ENCODE data around the gene TGM4.
"Not testable (repeated sequence)": the region's sequence is repeated elsewhere in the genome, so short reads cannot be mapped to it uniquely, and the experiment has no call there.

TGM4 gene

GRCh38 chr3:44874308-44874707 is at the start of gene TGM4:
TSS of gene TGM4 (plus strand) at chr3:44874608. CDS start at chr3:44874679, 71 bp downstream.
- DNase-seq (ENCODE audit: low read depth), result no peak

- DNase-seq (ENCODE audit: low read depth), result no peak
These were observed 49.0 kb upstream of the TGM4 start for GRCh38 chr3:44825264-44825925.

- no peak for DNase-seq (ENCODE audit: low read depth)
These were observed 47.2 kb upstream of the TGM4 start for GRCh38 chr3:44827196-44827595.

DNA sequence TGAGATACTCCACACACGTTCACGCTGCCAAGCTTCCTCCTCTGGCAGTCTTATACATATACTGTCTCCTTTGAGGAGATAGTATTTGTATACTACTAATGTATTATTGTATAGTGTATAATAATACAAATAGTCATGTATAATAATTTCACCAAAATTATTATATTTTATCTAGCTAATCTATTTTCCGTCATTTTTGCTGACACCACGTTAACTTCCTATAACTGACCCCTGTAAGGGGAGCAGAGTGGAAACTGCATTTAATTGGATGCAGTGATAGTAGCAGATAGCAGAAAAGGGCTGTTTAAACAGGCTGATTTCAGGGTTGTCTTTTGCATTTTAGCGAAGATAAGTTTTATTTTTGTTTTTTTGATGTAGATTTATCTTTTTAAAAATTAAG is 43.2 kb upstream of the TGM4 start:
- DNase-seq (ENCODE audit: low read depth), result no peak

GRCh38 chr3:44832032-44832431 is 42.4 kb upstream of the TGM4 start:
- no peak for DNase-seq (ENCODE audit: low read depth)

GRCh38 chr3:44832965-44833364 is 41.4 kb upstream of the TGM4 start:
- no peak for DNase-seq (ENCODE audit: low read depth)

DNA sequence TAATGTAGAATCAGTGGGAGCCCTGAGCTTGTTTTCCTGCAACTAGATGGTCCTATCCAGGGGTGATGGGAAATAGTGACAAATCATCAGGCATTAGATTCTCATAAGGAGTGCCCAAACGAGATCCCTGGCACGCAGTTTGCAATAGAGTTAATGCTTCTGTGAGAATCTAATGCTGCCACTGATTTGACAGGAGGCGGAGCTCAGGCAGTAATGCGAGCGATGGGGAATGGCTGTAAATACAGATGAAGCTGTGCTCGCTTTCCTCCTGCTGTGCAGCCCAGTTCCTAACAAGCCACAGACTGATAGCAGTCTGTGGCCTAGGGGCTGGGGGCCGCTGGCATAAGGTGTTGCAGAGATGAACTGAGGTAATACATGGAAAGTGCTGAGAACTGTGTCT is 41.0 kb upstream of the TGM4 start:
- DNase-seq (ENCODE audit: low read depth), result no peak

DNA sequence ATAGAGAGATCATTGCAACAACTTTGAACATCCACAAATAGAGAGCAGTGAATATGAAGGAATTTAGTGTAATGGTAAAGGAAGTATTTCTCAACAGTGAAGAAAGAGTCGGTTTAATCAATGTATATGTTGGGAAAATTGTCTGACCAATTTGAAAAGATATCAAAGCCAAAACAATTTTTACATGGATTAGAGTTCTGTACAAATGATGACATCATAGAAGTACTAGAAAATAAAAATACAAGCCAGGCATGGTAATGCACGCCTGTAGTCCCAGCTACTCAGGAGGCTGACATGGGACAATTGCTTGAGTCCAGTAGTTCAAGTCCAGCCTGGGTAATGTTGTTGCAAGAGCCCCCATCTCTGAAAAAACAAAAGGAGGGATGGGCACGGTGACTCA is 38.7 kb upstream of the TGM4 start:
- DNase-seq (ENCODE audit: low read depth), result no peak

- no peak for DNase-seq (ENCODE audit: low read depth)
These were observed 32.0 kb upstream of the TGM4 start for GRCh38 chr3:44842376-44842775.

- DNase-seq (ENCODE audit: low read depth), result no peak
These were observed 28.6 kb upstream of the TGM4 start for GRCh38 chr3:44845528-44846520.

DNA sequence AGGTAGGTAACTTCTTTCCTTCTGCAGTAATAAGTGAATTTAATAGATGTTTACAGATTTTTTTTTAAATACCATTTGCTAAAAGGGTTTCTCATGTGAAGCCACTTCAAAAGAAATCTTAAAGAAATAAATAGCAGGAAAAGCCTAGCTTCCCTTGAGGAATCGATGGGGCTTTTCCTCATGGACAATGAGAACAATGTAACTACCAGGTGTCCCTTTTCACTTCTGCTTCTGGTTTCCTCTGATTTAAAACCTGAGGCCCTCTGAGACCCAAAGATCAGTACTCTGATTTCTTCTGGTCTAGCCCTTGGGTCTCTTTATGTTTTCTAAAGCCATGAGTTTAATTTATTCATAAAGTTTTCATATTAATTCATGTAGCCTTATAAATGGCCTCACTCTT is 25.8 kb upstream of the TGM4 start:
- no peak for DNase-seq (ENCODE audit: low read depth)

DNA sequence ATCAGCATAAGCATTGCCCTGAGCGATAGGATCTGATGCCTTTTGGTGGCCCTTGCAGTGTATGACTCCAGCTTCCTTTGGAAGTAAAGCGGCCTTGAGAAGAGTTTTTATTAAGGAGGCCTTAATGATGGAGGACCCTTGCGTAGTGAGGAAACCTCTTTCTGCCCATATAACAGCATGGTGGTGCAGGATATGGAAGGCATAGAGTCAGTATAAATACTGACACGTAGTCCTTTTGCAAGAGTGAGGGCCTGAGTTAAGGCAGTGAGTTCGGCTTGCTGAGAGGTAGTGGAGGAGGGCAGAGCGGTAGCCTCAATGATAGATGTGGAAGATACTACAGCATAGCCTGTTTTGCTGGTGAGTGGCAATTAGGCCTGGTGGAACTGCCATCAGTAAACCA is 17.7 kb upstream of the TGM4 start:
- DNase-seq (ENCODE audit: low read depth), result not testable (repeated sequence)

- DNase-seq (ENCODE audit: low read depth), result no peak
These were observed 14.3 kb upstream of the TGM4 start for GRCh38 chr3:44860117-44860516.

- DNase-seq (ENCODE audit: low read depth), result peak; percentile 82
These were observed 12.8 kb upstream of the TGM4 start, which contains the start of gene TMEM42 for GRCh38 chr3:44861412-44862225. TSS of gene TMEM42 (plus strand) at chr3:44861912. CDS start at chr3:44861925, 13 bp downstream.

DNA sequence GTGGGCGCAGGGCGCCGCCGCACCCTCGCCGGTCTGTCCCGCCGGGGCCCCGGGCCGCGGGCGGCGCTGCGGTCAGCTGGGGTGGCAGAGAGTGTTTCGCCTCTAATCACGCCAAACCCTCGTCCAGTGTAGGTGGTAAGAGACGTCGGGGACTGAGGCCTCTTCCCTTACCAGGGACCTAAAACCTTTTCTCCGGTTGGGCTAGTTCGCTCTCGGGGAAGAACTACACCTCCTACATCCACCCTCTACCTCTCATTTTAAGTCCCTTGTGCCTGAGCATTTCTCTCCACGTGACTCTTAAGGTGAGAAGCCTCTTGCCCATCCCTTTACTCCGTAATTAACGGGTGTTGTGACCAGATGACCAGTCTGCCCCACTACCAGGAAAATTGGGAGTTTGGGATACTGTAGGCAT is 12.2 kb upstream of the TGM4 start:
- no peak for DNase-seq (ENCODE audit: low read depth)

DNA sequence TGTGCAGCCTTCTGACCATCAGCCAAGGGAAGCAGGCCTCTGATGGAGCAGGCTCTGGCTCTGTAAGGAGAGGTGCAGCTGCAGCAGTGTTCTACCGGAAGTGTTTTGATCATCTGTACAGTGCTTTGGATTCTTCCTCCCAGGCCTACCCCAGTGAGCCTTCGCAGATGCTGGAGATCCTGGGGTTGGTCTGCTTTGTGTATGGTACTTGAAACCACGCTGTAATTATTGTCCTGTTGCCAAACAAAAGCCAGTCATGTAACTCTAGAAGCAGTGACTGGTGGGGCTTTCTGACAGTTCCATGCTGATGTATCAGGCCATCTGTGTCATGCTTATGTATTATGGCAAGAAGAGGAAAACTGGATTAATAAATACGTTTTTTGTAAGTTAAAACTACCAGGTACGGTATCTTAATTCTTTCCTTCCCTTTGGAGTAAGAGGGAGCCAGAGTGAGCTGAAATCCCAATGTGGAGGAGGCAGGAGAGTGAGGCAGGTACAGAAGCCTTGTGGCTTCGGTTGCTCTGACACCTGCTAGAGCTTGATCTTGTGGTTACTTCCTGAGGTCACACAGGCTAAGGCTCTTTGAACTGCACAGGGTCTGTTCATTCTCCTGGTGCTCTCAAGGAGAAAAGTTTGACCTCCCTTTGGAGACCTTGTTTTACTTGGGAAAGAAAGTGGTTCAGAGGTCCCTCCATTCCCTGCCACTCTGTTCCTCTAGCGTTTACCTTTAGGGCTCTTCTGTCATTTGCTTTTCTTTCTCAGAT is 9.0 kb upstream of the TGM4 start:
- no peak for DNase-seq (ENCODE audit: low read depth)

DNA sequence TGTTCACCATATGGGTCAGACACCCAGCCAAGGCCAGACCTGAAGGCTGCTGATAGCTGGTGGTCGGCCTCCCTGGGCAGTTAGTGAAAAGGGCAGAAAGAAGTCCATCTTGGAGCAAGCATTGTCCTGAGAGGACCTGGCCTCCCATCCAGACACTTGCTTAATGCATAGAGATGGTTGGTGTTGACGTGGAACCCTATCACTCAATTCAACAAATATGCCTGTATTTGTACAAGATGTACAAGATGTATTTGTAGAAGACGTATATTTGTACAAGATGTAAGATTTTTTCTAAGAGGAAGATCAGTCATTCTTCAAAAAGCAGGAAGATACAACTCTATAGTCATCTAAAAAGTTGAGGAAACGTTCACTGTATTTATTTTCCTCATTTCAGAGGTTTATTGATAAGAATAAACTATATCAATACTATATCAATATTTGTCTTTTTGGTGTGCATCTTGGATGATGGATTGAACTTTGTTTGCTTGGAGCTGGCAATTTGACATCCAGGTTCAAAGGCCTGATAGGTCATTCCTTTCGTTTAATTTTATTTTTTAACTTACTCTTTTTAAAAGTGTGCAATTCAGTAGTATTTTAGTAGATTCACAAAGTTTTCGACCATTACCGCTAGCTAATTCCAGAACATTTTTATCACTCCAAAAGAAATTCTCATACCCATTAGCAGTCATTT is 6.8 kb upstream of the TGM4 start:
- no peak for DNase-seq (ENCODE audit: low read depth)

DNA sequence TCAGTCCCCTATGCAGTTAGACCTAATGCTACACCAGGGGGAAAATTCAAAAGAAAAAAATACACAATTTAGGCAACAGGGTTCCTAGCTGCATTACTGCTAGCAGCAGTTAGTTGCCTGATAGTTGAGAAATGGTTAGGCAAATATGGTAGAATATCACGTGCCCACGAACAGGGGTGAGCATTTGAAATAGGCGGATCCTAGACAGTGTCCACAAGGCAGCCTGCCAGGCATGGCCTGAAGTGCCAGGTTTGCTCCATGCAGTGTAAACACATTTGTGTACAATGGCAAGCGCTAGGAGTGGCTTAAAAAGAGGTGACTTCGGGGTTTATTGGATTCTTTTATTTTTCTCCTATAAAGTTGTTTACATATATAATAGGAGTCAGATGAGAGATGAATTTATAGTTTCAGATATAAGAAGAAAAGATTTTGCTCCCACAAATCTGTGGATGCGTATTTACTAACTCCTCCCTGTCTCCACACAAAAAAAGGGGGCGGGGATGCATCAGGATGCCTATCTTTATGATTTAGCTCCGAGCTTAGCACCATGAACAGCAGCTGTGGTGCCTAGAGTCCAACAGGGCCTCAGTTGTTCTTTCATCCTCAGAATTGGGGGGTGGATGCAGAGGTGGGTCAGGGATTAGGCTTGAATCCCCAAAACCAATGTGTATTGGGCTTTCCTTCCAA is 3.9 kb upstream of the TGM4 start:
- DNase-seq (ENCODE audit: low read depth), result no peak

- DNase-seq (ENCODE audit: low read depth), result no peak
These were observed 1.2 kb downstream of the TGM4 start for GRCh38 chr3:44875596-44875995.

DNA sequence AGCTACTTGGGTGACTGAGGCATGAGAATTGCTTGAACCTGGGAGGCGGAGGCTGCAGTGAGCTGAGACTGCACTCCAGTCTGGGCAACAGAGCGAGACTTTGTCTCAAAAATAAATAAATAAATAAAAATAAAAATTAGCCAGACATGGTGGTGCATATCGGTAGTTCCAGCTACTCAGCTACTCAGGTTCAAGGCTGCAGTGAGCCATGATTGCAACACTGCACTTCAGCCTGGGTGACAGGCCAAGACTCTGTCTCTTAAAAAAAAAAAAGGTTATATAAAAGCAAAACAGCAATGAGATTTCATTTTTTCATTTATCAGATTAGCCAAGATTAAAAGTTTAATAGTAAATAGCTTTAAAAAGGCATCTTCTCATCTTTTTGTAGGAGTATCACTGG is 2.9 kb downstream of the TGM4 start:
- DNase-seq (ENCODE audit: low read depth), result no peak
